ENCODE measurements around the gene ATP11C.

DNA sequence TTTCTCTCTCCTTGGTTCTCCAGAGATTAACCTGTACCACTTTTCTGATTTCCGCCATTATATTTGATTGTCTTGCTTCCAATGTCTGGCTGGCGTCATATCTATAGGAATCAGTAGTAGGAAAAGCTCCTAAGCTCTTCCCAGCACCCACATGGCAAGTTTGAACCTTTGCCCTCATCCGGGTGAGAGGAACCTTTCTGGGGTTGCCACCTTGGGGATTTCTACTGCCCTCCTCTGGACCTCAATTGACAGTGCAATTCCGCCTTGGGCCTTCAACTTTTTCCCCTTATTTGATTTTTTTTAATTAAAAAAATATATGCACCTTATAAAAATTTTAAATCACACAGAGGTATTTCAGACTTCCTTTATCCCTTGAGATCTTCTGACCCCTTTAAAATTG, 34.4 kb upstream of the ATP11C start:
- TF ChIP-seq, protein P1, sequence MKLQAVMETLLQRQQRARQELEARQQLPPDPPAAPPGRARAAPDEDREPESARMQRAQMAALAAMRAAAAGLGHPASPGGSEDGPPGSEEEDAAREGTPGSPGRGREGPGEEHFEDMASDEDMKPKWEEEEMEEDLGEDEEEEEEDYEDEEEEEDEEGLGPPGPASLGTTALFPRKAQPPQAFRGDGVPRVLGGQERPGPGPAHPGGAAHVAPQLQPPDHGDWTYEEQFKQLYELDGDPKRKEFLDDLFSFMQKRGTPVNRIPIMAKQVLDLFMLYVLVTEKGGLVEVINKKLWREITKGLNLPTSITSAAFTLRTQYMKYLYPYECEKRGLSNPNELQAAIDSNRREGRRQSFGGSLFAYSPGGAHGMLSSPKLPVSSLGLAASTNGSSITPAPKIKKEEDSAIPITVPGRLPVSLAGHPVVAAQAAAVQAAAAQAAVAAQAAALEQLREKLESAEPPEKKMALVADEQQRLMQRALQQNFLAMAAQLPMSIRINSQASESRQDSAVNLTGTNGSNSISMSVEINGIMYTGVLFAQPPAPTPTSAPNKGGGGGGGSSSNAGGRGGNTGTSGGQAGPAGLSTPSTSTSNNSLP (IDR thresholded peaks at IDR 0.05; ENCODE audit: borderline replicate concordance, low read depth, low read length), result no peak
- TF ChIP-seq MYC (IDR thresholded peaks at IDR 0.05; ENCODE audit: low read depth, low read length) (no peak), MYC (CRISPR knock-in tag; IDR thresholded peaks at IDR 0.05; ENCODE audit: borderline replicate concordance, low read depth) (no peak), ZNF121 (CRISPR knock-in tag; conservative IDR thresholded peaks at IDR 0.05) (no peak), ZNF589 (CRISPR knock-in tag; IDR thresholded peaks at IDR 0.05; ENCODE audit: low read depth) (no peak)
- TF ChIP-seq, protein P2, sequence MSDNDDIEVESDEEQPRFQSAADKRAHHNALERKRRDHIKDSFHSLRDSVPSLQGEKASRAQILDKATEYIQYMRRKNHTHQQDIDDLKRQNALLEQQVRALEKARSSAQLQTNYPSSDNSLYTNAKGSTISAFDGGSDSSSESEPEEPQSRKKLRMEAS (CRISPR knock-in tag; IDR thresholded peaks at IDR 0.05), result no peak
- TF ChIP-seq, protein P3, sequence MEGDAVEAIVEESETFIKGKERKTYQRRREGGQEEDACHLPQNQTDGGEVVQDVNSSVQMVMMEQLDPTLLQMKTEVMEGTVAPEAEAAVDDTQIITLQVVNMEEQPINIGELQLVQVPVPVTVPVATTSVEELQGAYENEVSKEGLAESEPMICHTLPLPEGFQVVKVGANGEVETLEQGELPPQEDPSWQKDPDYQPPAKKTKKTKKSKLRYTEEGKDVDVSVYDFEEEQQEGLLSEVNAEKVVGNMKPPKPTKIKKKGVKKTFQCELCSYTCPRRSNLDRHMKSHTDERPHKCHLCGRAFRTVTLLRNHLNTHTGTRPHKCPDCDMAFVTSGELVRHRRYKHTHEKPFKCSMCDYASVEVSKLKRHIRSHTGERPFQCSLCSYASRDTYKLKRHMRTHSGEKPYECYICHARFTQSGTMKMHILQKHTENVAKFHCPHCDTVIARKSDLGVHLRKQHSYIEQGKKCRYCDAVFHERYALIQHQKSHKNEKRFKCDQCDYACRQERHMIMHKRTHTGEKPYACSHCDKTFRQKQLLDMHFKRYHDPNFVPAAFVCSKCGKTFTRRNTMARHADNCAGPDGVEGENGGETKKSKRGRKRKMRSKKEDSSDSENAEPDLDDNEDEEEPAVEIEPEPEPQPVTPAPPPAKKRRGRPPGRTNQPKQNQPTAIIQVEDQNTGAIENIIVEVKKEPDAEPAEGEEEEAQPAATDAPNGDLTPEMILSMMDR (IDR thresholded peaks at IDR 0.05 in 2 of 3, conservative IDR thresholded peaks at IDR 0.05 in 1 of 3; ENCODE audit: insufficient read depth in 2 of 3, low read depth in 1 of 3, low read length in 3 of 3), result peak in 2 of 3 experiments; percentile 50; a peak in 3 of 6 replicates
- TF ChIP-seq, protein P4, sequence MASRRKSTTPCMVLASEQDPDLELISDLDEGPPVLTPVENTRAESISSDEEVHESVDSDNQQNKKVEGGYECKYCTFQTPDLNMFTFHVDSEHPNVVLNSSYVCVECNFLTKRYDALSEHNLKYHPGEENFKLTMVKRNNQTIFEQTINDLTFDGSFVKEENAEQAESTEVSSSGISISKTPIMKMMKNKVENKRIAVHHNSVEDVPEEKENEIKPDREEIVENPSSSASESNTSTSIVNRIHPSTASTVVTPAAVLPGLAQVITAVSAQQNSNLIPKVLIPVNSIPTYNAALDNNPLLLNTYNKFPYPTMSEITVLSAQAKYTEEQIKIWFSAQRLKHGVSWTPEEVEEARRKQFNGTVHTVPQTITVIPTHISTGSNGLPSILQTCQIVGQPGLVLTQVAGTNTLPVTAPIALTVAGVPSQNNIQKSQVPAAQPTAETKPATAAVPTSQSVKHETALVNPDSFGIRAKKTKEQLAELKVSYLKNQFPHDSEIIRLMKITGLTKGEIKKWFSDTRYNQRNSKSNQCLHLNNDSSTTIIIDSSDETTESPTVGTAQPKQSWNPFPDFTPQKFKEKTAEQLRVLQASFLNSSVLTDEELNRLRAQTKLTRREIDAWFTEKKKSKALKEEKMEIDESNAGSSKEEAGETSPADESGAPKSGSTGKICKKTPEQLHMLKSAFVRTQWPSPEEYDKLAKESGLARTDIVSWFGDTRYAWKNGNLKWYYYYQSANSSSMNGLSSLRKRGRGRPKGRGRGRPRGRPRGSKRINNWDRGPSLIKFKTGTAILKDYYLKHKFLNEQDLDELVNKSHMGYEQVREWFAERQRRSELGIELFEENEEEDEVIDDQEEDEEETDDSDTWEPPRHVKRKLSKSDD (conservative IDR thresholded peaks at IDR 0.05; ENCODE audit: low read length), result no peak

All from K562 (cell line).